Nephron (organoid): ENCODE measurements around the gene SLC52A3.

Experiments used
- H3K27ac Mint-ChIP-seq, 3 experiments: 2 replicates each; pipeline ENCODE4 v1.8.0; 2020; ENCODE audit warnings: mixed read lengths in 3 of 3, mild to moderate bottlenecking in 2 of 3, moderate library complexity in 1 of 3
- H3K27me3 Mint-ChIP-seq: 2 replicates; pipeline ENCODE4 v1.8.0; 2021; ENCODE audit warnings: low read depth, mild to moderate bottlenecking, moderate library complexity, mixed read lengths
- H3K36me3 Mint-ChIP-seq: 2 replicates; pipeline ENCODE4 v1.8.0; 2020; ENCODE audit warnings: low read depth, mixed read lengths
- H3K4me1 Mint-ChIP-seq: 2 replicates; pipeline ENCODE4 v1.8.0; 2020; ENCODE audit warnings: mixed read lengths
- H3K4me3 Mint-ChIP-seq, 3 experiments: 2 replicates each; pipeline ENCODE4 v1.8.0; 2020; ENCODE audit warnings: mild to moderate bottlenecking in 3 of 3, mixed read lengths in 3 of 3, moderate library complexity in 2 of 3
- H3K9me3 Mint-ChIP-seq: 2 replicates; pipeline ENCODE4 v1.8.0; 2020; ENCODE audit warnings: mixed read lengths
- CTCF ChIP-seq, 3 experiments: fragments of 200-600 bp; sonication (generic); IDR thresholded peaks; one replicate each; pipeline ENCODE4 v1.5.0; 2021; ENCODE audit warnings: antibody characterized with exemption in 3 of 3; ENCODE audit not compliant: unreplicated experiment in 3 of 3

The SLC52A3 gene

GRCh38 chr20:745683-746301, 22.5 kb downstream of the SLC52A3 start:
- no peaks in the 10 kb centered on the region for H3K4me1 Mint-ChIP-seq
- no peak overlapping the region for H3K27ac Mint-ChIP-seq
- peaks cover 22% of the 10 kb centered on the region for H3K9me3 Mint-ChIP-seq
- H3K27me3 Mint-ChIP-seq, result peaks cover 14% of the 10 kb centered on the region
- TF ChIP-seq CTCF (IDR thresholded peaks at IDR 0.05; ENCODE audit: unreplicated experiment in 3 of 3), result no peak
- no peak overlapping the region for H3K4me3 Mint-ChIP-seq
- no peaks in the 10 kb centered on the region for H3K36me3 Mint-ChIP-seq

GRCh38 chr20:742156-742555, 26.1 kb downstream of the SLC52A3 start:
- Mint-ChIP-seq H3K27me3 (peaks cover 14% of the 10 kb centered on the region), H3K27ac (no peak overlapping the region), H3K4me1 (peaks cover 7% of the 10 kb centered on the region), H3K36me3 (no peaks in the 10 kb centered on the region), H3K4me3 (no peak overlapping the region), H3K9me3 (peaks cover 15% of the 10 kb centered on the region)
- no peak for TF ChIP-seq CTCF (IDR thresholded peaks at IDR 0.05; ENCODE audit: unreplicated experiment in 3 of 3)

- no peak for TF ChIP-seq CTCF (IDR thresholded peaks at IDR 0.05; ENCODE audit: unreplicated experiment in 3 of 3)
- Mint-ChIP-seq H3K4me3 (no peak overlapping the region), H3K27ac (no peak overlapping the region), H3K36me3 (no peaks in the 10 kb centered on the region), H3K9me3 (peaks cover 15% of the 10 kb centered on the region), H3K4me1 (peaks cover 7% of the 10 kb centered on the region), H3K27me3 (peaks cover 14% of the 10 kb centered on the region)
Observed at GRCh38 chr20:741620-742019, 26.7 kb downstream of the SLC52A3 start.

GRCh38 chr20:740162-740561, 28.1 kb downstream of the SLC52A3 start:
- peaks cover 7% of the 10 kb centered on the region for H3K4me1 Mint-ChIP-seq
- H3K27me3 Mint-ChIP-seq, result peaks cover 14% of the 10 kb centered on the region
- H3K36me3 Mint-ChIP-seq, result no peaks in the 10 kb centered on the region
- TF ChIP-seq CTCF (IDR thresholded peaks at IDR 0.05; ENCODE audit: unreplicated experiment in 3 of 3), result no peak
- no peak overlapping the region for H3K27ac Mint-ChIP-seq
- H3K9me3 Mint-ChIP-seq, result peaks cover 6% of the 10 kb centered on the region
- H3K4me3 Mint-ChIP-seq, result no peak overlapping the region

GRCh38 chr20:739736-740135, 28.6 kb downstream of the SLC52A3 start:
- H3K4me3 Mint-ChIP-seq, result no peak overlapping the region
- no peaks in the 10 kb centered on the region for H3K36me3 Mint-ChIP-seq
- H3K9me3 Mint-ChIP-seq, result peaks cover 3% of the 10 kb centered on the region
- no peak overlapping the region for H3K27ac Mint-ChIP-seq
- no peak for TF ChIP-seq CTCF (IDR thresholded peaks at IDR 0.05; ENCODE audit: unreplicated experiment in 3 of 3)
- H3K27me3 Mint-ChIP-seq, result peaks cover 14% of the 10 kb centered on the region
- H3K4me1 Mint-ChIP-seq, result peaks cover 7% of the 10 kb centered on the region

- Mint-ChIP-seq H3K36me3 (no peaks in the 10 kb centered on the region), H3K4me1 (peaks cover 7% of the 10 kb centered on the region), H3K4me3 (no peak overlapping the region), H3K27me3 (peaks cover 17% of the 10 kb centered on the region), H3K27ac (no peak overlapping the region), H3K9me3 (no peaks in the 10 kb centered on the region)
- no peak for TF ChIP-seq CTCF (IDR thresholded peaks at IDR 0.05; ENCODE audit: unreplicated experiment in 3 of 3)
Observed at GRCh38 chr20:733861-734260, 34.4 kb downstream of the SLC52A3 start.
